Neural progenitor cell (in vitro differentiated cells): ENCODE data around the gene SLAMF6.
A peak's percentile ranks its signal among the peaks of the same experiment; 100 is the strongest.

Source experiments
- EZH2 ChIP-seq: fragments of 200-600 bp; sonication (generic); IDR thresholded peaks from 2 replicates; pipeline ENCODE4 v1.6.1; 2017; ENCODE audit warnings: antibody characterized with exemption, mild to moderate bottlenecking, moderate library complexity
- EZH2phosphoT487 ChIP-seq: fragments of 200-600 bp; sonication (generic); IDR thresholded peaks from 2 replicates; pipeline ENCODE4 v1.6.1; 2017; ENCODE audit warnings: antibody characterized with exemption
- TF ChIP-seq, protein P1 (sequence below): fragments of 200-600 bp; sonication (generic); IDR thresholded peaks from 2 replicates; pipeline ENCODE4 v1.5.1; 2017; ENCODE audit warnings: antibody characterized with exemption, mild to moderate bottlenecking

DNA sequence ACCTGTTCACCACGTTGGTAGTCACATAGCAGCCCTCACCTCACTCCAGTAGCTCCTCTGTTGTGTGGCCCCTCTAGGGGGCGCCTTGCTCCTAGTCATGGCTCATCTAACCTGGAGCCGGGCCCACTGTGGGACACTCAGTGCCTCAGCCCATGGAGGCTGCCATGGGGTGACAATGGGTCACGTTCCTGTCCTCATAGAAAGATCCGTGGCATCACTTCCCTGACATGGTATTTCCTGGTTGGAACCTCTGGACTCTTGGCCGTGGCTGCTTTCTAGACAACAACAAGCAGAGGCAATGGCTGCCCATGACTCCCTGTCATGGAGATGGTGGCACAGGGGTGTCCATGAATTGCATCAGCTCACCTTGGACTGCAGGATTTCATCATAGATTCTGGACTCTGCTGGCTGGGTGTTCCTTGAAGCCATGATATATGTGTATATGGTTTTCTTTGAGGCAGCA, 27.5 kb upstream of the SLAMF6 start:
- TF ChIP-seq, protein P1, sequence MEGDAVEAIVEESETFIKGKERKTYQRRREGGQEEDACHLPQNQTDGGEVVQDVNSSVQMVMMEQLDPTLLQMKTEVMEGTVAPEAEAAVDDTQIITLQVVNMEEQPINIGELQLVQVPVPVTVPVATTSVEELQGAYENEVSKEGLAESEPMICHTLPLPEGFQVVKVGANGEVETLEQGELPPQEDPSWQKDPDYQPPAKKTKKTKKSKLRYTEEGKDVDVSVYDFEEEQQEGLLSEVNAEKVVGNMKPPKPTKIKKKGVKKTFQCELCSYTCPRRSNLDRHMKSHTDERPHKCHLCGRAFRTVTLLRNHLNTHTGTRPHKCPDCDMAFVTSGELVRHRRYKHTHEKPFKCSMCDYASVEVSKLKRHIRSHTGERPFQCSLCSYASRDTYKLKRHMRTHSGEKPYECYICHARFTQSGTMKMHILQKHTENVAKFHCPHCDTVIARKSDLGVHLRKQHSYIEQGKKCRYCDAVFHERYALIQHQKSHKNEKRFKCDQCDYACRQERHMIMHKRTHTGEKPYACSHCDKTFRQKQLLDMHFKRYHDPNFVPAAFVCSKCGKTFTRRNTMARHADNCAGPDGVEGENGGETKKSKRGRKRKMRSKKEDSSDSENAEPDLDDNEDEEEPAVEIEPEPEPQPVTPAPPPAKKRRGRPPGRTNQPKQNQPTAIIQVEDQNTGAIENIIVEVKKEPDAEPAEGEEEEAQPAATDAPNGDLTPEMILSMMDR, result peak; percentile 37
- TF ChIP-seq EZH2 (no peak), EZH2phosphoT487 (no peak)
